NT2/D1 (cell line): ENCODE results near the gene TACC2.

Source experiments
- SUZ12 ChIP-seq: IDR thresholded peaks from 2 replicates; pipeline ENCODE4 v1.6.1; 2011; ENCODE audit not compliant: insufficient read length, insufficient read depth; ENCODE audit errors: extremely low read depth
- YY1 ChIP-seq: IDR thresholded peaks from 2 replicates; pipeline ENCODE4 v1.6.1; 2011; ENCODE audit not compliant: insufficient read length, insufficient read depth
- ZNF274 ChIP-seq: IDR thresholded peaks from 2 replicates; pipeline ENCODE4 v1.6.1; 2011; ENCODE audit warnings: mild to moderate bottlenecking, low read depth, low read length

GRCh38 chr10:122216047-122216446 is 227.1 kb downstream of the TACC2 start:
- TF ChIP-seq YY1 (no peak), ZNF274 (no peak), SUZ12 (no peak)
